KMS-11 (cell line): ENCODE data around the gene LARGE1.

Experiments
- H2AFZ ChIP-seq: fragments of 200-600 bp; sonication (generic); 2 replicates; pipeline ENCODE4 v1.6.1; 2016; ENCODE audit warnings: antibody characterized with exemption, mixed run types, low read depth
- H3K27ac ChIP-seq: fragments of 200-600 bp; sonication (generic); 2 replicates; pipeline ENCODE4 v1.6.1; 2016; ENCODE audit warnings: mild to moderate bottlenecking, mixed run types
- H3K27me3 ChIP-seq: fragments of 200-600 bp; sonication (generic); 2 replicates; pipeline ENCODE4 v1.6.1; 2017; ENCODE audit warnings: mild to moderate bottlenecking, low read depth, mixed run types, moderate library complexity; ENCODE audit not compliant: insufficient read depth
- H3K36me3 ChIP-seq: fragments of 200-600 bp; sonication (generic); 2 replicates; pipeline ENCODE4 v1.6.1; 2017; ENCODE audit warnings: mild to moderate bottlenecking, mixed run types; ENCODE audit not compliant: insufficient read depth
- H3K4me1 ChIP-seq: fragments of 200-600 bp; sonication (generic); 2 replicates; pipeline ENCODE4 v1.6.1; 2016; ENCODE audit warnings: mild to moderate bottlenecking, low read depth, mixed run types; ENCODE audit not compliant: poor library complexity, severe bottlenecking
- H3K4me2 ChIP-seq: fragments of 200-600 bp; sonication (generic); 2 replicates; pipeline ENCODE4 v1.7.0; 2016; ENCODE audit warnings: mild to moderate bottlenecking, mixed run types
- H3K4me3 ChIP-seq: fragments of 200-600 bp; sonication (generic); IDR thresholded peaks from 2 replicates; pipeline ENCODE4 v1.6.1; 2017; ENCODE audit warnings: low read depth, low read length, mixed read lengths; ENCODE audit not compliant: insufficient read depth
- H3K79me2 ChIP-seq: fragments of 200-600 bp; sonication (generic); 2 replicates; pipeline ENCODE4 v1.6.1; 2016; ENCODE audit warnings: low read depth, mixed run types; ENCODE audit not compliant: insufficient read depth
- H3K9ac ChIP-seq: fragments of 200-600 bp; sonication (generic); 2 replicates; pipeline ENCODE4 v1.6.1; 2016; ENCODE audit warnings: mild to moderate bottlenecking, mixed run types
- H4K20me1 ChIP-seq: fragments of 200-600 bp; sonication (generic); 2 replicates; pipeline ENCODE4 v1.6.1; 2016; ENCODE audit warnings: mild to moderate bottlenecking, mixed run types; ENCODE audit not compliant: insufficient read depth
- CTCF ChIP-seq: fragments of 200-600 bp; sonication (generic); conservative IDR thresholded peaks from 2 replicates; pipeline ENCODE4 v1.6.1; 2017; ENCODE audit warnings: low read depth, mild to moderate bottlenecking, antibody characterized with exemption, low read length, moderate library complexity, mixed read lengths

LARGE1 gene

DNA sequence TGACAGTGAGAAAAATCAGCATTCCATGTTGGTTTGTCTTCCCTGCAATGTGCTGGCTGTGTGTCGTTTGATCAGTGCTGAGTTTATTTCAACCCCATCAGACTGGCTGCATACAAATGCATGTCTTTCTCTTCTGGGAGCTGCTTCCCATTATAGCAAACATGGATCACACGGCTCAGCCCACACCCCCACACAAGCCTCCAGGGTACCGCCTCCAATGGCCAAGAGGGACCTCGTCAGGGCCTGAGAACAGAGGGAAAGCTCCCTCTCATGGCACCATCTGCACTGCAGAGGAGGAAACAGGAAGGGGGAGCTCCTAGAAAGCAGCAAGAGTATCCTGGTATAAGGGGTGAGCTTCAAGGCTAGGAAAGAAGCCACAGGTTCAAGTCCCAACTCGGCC, 214.2 kb downstream of the LARGE1 start:
- Histone ChIP-seq H2AFZ (no peak overlapping the region), H4K20me1 (no peaks in the 10 kb centered on the region), H3K27me3 (no peaks in the 10 kb centered on the region), H3K4me1 (no peaks in the 10 kb centered on the region), H3K9ac (no peak overlapping the region), H3K36me3 (no peaks in the 10 kb centered on the region), H3K27ac (no peak overlapping the region), H3K4me3 (no peak overlapping the region), H3K4me2 (no peak overlapping the region), H3K79me2 (no peaks in the 10 kb centered on the region)
- no peak for TF ChIP-seq CTCF

DNA sequence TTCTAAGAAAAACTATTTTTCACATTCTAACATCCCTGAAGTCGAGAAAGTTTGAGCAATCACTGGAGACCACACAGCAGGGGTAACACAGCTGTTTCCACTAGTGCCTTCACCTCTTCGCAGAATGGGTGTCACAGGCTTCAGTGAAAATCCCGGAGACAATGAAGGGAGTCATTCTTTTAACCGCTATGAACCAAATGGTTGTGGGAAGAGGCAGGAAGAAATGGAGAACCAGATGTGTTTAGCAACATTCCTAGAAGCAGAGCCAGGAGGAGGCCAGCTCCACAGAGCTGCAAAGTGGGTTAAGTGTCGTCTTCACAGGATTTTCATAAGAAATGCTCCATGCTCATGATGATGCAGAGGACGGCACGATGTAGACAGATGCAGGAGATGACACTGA, 221.1 kb downstream of the LARGE1 start:
- H3K4me2 ChIP-seq = no peak overlapping the region
- H3K79me2 ChIP-seq = no peaks in the 10 kb centered on the region
- H3K4me1 ChIP-seq = no peaks in the 10 kb centered on the region
- no peaks in the 10 kb centered on the region for H4K20me1 ChIP-seq
- H3K36me3 ChIP-seq = no peaks in the 10 kb centered on the region
- H3K27ac ChIP-seq = no peak overlapping the region
- H2AFZ ChIP-seq = no peak overlapping the region
- no peak overlapping the region for H3K9ac ChIP-seq
- no peak overlapping the region for H3K4me3 ChIP-seq
- TF ChIP-seq CTCF = no peak
- H3K27me3 ChIP-seq = no peaks in the 10 kb centered on the region

DNA sequence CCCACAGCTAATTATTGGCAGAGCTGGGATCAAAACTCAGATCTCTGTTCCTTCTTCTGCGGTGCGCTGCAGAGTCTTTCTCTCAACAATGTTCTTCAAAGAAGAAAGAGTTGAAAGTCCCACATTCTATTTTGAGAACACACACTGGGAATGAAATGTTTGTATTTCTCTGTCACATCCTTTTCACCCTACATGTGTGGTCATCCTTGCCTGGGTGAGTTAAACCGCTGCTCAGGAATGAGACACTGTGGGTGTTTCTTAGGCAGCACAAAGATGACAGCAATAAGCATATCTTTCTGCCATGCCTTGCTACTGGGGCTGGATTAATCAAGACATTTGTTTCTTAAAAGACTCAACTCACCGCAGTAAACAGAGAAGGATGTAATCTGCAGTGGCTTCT, 222.6 kb downstream of the LARGE1 start:
- H3K4me3 ChIP-seq = no peak overlapping the region
- H3K79me2 ChIP-seq = no peaks in the 10 kb centered on the region
- H3K9ac ChIP-seq = no peak overlapping the region
- no peaks in the 10 kb centered on the region for H3K4me1 ChIP-seq
- H3K27ac ChIP-seq = no peak overlapping the region
- no peaks in the 10 kb centered on the region for H3K36me3 ChIP-seq
- no peak overlapping the region for H3K4me2 ChIP-seq
- H4K20me1 ChIP-seq = no peaks in the 10 kb centered on the region
- H2AFZ ChIP-seq = no peak overlapping the region
- no peaks in the 10 kb centered on the region for H3K27me3 ChIP-seq
- TF ChIP-seq CTCF = no peak

GRCh38 chr22:33691057-33691630, 229.1 kb downstream of the LARGE1 start:
- Histone ChIP-seq H3K36me3 (no peaks in the 10 kb centered on the region), H3K4me1 (no peaks in the 10 kb centered on the region), H3K79me2 (no peaks in the 10 kb centered on the region), H4K20me1 (no peaks in the 10 kb centered on the region), H3K27ac (no peak overlapping the region), H3K4me3 (no peak overlapping the region), H3K9ac (no peak overlapping the region), H3K4me2 (no peak overlapping the region), H3K27me3 (no peaks in the 10 kb centered on the region), H2AFZ (no peak overlapping the region)
- no peak for TF ChIP-seq CTCF

DNA sequence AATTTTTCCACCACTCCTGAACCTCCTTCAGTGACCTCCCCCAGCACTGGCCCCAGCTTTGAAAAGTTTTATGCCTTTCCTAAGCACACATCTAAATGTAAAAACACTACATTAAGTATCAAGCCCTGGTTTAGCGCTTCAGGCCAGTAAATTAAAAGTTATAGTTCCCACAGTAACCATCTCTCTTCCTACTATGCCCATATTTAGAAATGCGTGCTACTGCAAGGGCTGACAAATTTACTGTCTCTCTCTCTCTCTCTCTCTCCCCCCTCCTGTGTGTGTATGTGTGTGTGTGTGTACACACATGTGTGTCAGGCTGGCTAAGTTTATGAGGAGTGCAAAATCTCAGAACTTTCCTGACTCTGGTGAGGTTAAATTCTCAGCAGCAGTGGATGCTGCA, 231.4 kb downstream of the LARGE1 start:
- Histone ChIP-seq H3K27me3 (no peaks in the 10 kb centered on the region), H3K4me1 (no peaks in the 10 kb centered on the region), H3K4me3 (no peak overlapping the region), H3K9ac (no peak overlapping the region), H3K79me2 (no peaks in the 10 kb centered on the region), H3K4me2 (no peak overlapping the region), H4K20me1 (no peaks in the 10 kb centered on the region), H2AFZ (no peak overlapping the region), H3K27ac (no peak overlapping the region), H3K36me3 (no peaks in the 10 kb centered on the region)
- TF ChIP-seq CTCF = no peak
